ENCODE results near the gene PARP11. TPM values are rescaled to one million over a fixed set of nuclear protein-coding genes. Genes with fewer than 3 reads are reported as not detected.
A peak's percentile ranks its signal among the peaks of the same experiment; 100 is the strongest.

Gene PARP11
- total RNA-seq, 2 donors from 2014 or later, result 15.3 to 30.3 TPM

GRCh38 chr12:3802721-3803120 is 70.5 kb downstream of the PARP11 start:
- peaks cover 23% of the 10 kb centered on the region for H3K36me3 Mint-ChIP-seq (ENCODE audit: low read depth)
- Histone ChIP-seq H3K4me3 (ENCODE audit: low read length) (no peak overlapping the region), H3K9ac (ENCODE audit: extremely low read depth, low read length, poor library complexity, severe bottlenecking) (no peak overlapping the region), H3K27me3 (ENCODE audit: control insufficient read depth, insufficient read depth, low read length, poor library complexity, severe bottlenecking) (no peaks in the 10 kb centered on the region), H3K4me1 (ENCODE audit: control insufficient read depth, insufficient read depth, low read length) (no peaks in the 10 kb centered on the region), H3K9me3 (ENCODE audit: control insufficient read depth, low read length) (peaks cover 10% of the 10 kb centered on the region), H3K27ac (ENCODE audit: low read depth, low read length) (no peak overlapping the region), H3K36me3 (ENCODE audit: control insufficient read depth, insufficient read depth, low read length) (peaks cover 16% of the 10 kb centered on the region)
- H3K27ac Mint-ChIP-seq, result no peak overlapping the region
- peaks cover 4% of the 10 kb centered on the region for H3K4me1 Mint-ChIP-seq
- H3K9me3 Mint-ChIP-seq, result no peaks in the 10 kb centered on the region
- DNase-seq, result no peak
- WGBS, 2 experiments (ENCODE audit: insufficient coverage in 1 of 2, insufficient read length in 1 of 2), result 96 to 98% methylated on average over 5 of the region's 5 CpGs
- no peak overlapping the region for H3K4me3 Mint-ChIP-seq
- H3K27me3 Mint-ChIP-seq (ENCODE audit: insufficient read depth), result no peaks in the 10 kb centered on the region
- no peak for TF ChIP-seq CTCF (conservative IDR thresholded peaks at IDR 0.05)

GRCh38 chr12:3797531-3798048 is 75.6 kb downstream of the PARP11 start:
- no peak overlapping the region for H3K9ac ChIP-seq (ENCODE audit: extremely low read depth, low read length, poor library complexity, severe bottlenecking)
- H3K36me3 ChIP-seq (ENCODE audit: control insufficient read depth, insufficient read depth, low read length), result peaks cover 13% of the 10 kb centered on the region
- DNase-seq, result no peak
- H3K27ac Mint-ChIP-seq, result no peak overlapping the region
- H3K27me3 ChIP-seq (ENCODE audit: control insufficient read depth, insufficient read depth, low read length, poor library complexity, severe bottlenecking), result no peaks in the 10 kb centered on the region
- no peak overlapping the region for H3K4me3 Mint-ChIP-seq
- H3K9me3 ChIP-seq (ENCODE audit: control insufficient read depth, low read length), result peaks cover 10% of the 10 kb centered on the region
- peaks cover 4% of the 10 kb centered on the region for H3K4me1 Mint-ChIP-seq
- no peak overlapping the region for H3K27ac ChIP-seq (ENCODE audit: low read depth, low read length)
- peaks cover 18% of the 10 kb centered on the region for H3K36me3 Mint-ChIP-seq (ENCODE audit: low read depth)
- H3K27me3 Mint-ChIP-seq (ENCODE audit: insufficient read depth), result no peaks in the 10 kb centered on the region
- H3K4me3 ChIP-seq (ENCODE audit: low read length), result no peak overlapping the region
- peak; percentile 79 for TF ChIP-seq CTCF (conservative IDR thresholded peaks at IDR 0.05)
- 97% methylated on average over 3 of the region's 3 CpGs; no CpG with 5 or more reads in 1 of the 2 experiments for WGBS, 2 experiments (ENCODE audit: insufficient coverage in 1 of 2, insufficient read length in 1 of 2)
- H3K9me3 Mint-ChIP-seq, result no peaks in the 10 kb centered on the region
- H3K4me1 ChIP-seq (ENCODE audit: control insufficient read depth, insufficient read depth, low read length), result no peaks in the 10 kb centered on the region

DNA sequence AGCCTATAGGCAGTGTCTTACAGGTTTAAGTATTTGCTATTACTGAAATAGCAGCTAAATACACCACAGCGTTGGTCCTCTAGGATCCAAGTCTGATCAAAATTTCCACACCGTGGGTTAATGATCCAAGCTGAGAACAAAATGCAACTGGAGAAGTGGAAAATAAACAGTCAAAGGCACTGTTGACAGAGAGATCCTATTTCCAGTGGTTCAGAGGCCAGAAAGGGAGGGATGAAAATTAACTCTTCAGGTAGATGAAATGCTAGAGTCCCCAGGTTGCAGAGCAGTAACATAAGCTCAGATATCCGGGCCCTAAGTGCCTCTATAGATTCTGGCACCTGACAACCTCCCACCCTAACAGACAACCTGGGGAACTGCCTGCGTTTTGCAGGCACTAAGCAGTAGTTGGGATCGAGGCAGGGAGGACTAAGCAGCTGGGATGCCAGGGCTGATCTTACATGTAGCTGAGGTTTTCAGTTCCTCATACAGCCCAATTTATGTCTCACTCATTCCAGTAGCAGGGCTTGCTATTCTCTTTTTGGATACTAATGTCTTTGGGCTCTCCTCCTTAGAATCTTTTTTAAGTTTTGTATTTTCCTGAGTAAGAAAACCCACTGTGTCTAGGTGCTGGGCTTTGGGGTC is 77.6 kb downstream of the PARP11 start:
- Mint-ChIP-seq H3K27me3 (ENCODE audit: insufficient read depth) (no peaks in the 10 kb centered on the region), H3K36me3 (ENCODE audit: low read depth) (peaks cover 18% of the 10 kb centered on the region), H3K27ac (no peak overlapping the region), H3K9me3 (no peaks in the 10 kb centered on the region), H3K4me3 (no peak overlapping the region), H3K4me1 (no peaks in the 10 kb centered on the region)
- DNase-seq, result no peak
- TF ChIP-seq CTCF (conservative IDR thresholded peaks at IDR 0.05), result no peak
- H3K36me3 ChIP-seq (ENCODE audit: control insufficient read depth, insufficient read depth, low read length), result peaks cover 13% of the 10 kb centered on the region
- WGBS, 2 experiments (ENCODE audit: insufficient coverage in 1 of 2, insufficient read length in 1 of 2), result 87 to 92% methylated on average over 2 to 5 of the region's 5 CpGs
- peaks cover 10% of the 10 kb centered on the region for H3K9me3 ChIP-seq (ENCODE audit: control insufficient read depth, low read length)
- no peak overlapping the region for H3K4me3 ChIP-seq (ENCODE audit: low read length)
- H3K27ac ChIP-seq (ENCODE audit: low read depth, low read length), result no peak overlapping the region
- no peaks in the 10 kb centered on the region for H3K27me3 ChIP-seq (ENCODE audit: control insufficient read depth, insufficient read depth, low read length, poor library complexity, severe bottlenecking)
- H3K4me1 ChIP-seq (ENCODE audit: control insufficient read depth, insufficient read depth, low read length), result no peaks in the 10 kb centered on the region
- no peak overlapping the region for H3K9ac ChIP-seq (ENCODE audit: extremely low read depth, low read length, poor library complexity, severe bottlenecking)

Data from endodermal cell (in vitro differentiated cells).